PC-9 (cell line): Measurements from ENCODE around the gene SRGAP3.

Source experiments
- EZH2 ChIP-seq: fragments of 200-600 bp; sonication (generic); IDR thresholded peaks from 2 replicates; pipeline ENCODE4 v1.8.0; 2017; ENCODE audit warnings: antibody characterized with exemption, low read depth
- TF ChIP-seq, protein P1 (sequence below): fragments of 200-600 bp; sonication (generic); conservative IDR thresholded peaks from 2 replicates; pipeline ENCODE4 v1.6.1; 2017; ENCODE audit warnings: mixed run types, antibody characterized with exemption, mild to moderate bottlenecking, moderate library complexity

DNA sequence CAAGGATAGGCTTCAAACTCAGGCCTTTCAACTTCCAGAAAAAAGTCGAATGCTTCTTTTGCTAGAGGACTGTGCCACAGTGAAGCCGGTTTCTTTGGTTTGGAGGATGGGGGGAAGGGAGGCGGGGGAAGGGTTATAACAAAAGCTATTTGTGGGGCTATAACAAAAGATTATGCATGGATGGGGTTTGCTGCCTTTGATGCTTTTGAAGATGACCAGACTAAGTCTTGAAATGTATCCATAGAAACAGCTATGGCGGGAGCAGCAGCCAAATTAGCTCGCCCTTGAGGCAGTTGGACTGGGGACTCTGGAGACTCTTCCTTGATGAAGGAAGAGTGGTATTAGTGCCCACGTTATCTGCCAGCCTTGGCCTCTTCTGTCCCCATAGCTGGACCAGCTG, 47.5 kb downstream of the SRGAP3 start:
- TF ChIP-seq, protein P1, sequence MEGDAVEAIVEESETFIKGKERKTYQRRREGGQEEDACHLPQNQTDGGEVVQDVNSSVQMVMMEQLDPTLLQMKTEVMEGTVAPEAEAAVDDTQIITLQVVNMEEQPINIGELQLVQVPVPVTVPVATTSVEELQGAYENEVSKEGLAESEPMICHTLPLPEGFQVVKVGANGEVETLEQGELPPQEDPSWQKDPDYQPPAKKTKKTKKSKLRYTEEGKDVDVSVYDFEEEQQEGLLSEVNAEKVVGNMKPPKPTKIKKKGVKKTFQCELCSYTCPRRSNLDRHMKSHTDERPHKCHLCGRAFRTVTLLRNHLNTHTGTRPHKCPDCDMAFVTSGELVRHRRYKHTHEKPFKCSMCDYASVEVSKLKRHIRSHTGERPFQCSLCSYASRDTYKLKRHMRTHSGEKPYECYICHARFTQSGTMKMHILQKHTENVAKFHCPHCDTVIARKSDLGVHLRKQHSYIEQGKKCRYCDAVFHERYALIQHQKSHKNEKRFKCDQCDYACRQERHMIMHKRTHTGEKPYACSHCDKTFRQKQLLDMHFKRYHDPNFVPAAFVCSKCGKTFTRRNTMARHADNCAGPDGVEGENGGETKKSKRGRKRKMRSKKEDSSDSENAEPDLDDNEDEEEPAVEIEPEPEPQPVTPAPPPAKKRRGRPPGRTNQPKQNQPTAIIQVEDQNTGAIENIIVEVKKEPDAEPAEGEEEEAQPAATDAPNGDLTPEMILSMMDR = no peak
- no peak for TF ChIP-seq EZH2
